ENCODE results near the gene ETFA. TPM values are rescaled to one million over a fixed set of nuclear protein-coding genes. Genes with fewer than 3 reads are reported as not detected.
"Not testable (repeated sequence)": the region's sequence is repeated elsewhere in the genome, so short reads cannot be mapped to it uniquely, and the experiment has no call there.

Gene ETFA
- total RNA-seq, 2 donors from 2014 or later = 68.6 to 82.8 TPM

DNA sequence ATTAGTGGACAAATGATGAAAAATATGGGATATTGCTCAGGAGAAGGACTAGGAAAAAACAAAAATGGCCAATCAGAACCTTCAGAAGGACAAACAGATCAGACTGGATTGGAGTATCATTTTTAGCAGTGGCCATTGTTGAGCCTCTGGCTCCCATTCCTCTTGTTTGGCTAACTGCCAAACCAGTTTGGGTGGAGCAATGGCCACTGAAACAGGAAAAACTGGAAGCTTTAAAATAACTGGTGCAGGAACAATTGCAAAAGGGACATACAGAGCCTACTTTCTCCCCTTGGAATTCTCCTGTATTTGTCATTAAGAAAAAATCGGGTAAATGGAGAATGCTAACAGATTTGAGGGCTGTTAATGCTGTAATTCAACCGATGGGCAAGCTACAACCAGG, 45.5 kb downstream of the ETFA start:
- WGBS = 49% methylated on average over 2 of the region's 2 CpGs
- H3K36me3 ChIP-seq; H3K27me3 ChIP-seq (replicated peaks; ENCODE audit: insufficient read depth); H3K9me3 ChIP-seq; H3K27ac ChIP-seq; intact Hi-C loops (cut with DNase I); H3K4me3 ChIP-seq; DNase-seq (ENCODE audit: low spot score); H3K4me1 ChIP-seq (replicated peaks): not testable (repeated sequence)
- peak; percentile 53 for TF ChIP-seq POLR2AphosphoS5 (IDR thresholded peaks at IDR 0.05)

DNA sequence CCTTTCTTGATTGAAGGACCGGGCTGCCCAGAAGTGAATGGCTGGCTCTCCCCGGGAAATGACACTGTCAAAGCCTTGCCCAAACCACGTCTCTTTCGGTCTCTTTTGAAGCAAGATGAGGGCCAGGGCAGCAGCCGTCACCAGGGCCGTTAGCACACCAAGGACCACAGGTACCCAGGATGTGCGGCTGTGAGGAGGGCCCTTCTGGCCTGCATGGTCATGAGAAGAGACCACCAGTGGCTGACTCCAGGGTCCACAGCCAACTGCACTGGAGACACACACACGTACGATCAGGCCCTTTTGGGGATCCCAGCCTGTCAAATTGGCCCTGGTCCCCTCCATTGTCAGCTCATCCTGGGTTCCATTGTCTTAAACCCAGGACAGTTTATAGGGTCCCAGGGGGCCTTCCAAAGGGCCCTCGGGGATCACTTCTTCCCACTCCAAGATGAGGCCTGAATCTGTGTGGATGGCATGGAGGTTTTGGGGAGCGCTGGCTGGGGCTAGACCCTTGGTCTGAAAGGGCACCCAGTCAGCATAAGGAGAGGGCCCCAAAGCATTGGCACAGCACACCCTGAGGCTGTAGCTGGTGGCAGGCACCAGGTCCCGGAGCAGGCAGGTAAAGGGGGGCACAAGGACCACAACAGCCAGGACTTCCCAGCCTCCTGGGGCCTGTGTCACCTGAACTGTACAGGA, 50.9 kb downstream of the ETFA start:
- no peaks in the 10 kb centered on the region for H3K27me3 ChIP-seq (replicated peaks; ENCODE audit: insufficient read depth)
- no peaks in the 10 kb centered on the region for H3K4me1 ChIP-seq (replicated peaks)
- no peak overlapping the region for H3K27ac ChIP-seq
- H3K9me3 ChIP-seq = no peaks in the 10 kb centered on the region
- TF ChIP-seq POLR2AphosphoS5 (IDR thresholded peaks at IDR 0.05) (no peak), POLR2A (IDR thresholded peaks at IDR 0.05) (no peak)
- TF ChIP-seq, protein P1, sequence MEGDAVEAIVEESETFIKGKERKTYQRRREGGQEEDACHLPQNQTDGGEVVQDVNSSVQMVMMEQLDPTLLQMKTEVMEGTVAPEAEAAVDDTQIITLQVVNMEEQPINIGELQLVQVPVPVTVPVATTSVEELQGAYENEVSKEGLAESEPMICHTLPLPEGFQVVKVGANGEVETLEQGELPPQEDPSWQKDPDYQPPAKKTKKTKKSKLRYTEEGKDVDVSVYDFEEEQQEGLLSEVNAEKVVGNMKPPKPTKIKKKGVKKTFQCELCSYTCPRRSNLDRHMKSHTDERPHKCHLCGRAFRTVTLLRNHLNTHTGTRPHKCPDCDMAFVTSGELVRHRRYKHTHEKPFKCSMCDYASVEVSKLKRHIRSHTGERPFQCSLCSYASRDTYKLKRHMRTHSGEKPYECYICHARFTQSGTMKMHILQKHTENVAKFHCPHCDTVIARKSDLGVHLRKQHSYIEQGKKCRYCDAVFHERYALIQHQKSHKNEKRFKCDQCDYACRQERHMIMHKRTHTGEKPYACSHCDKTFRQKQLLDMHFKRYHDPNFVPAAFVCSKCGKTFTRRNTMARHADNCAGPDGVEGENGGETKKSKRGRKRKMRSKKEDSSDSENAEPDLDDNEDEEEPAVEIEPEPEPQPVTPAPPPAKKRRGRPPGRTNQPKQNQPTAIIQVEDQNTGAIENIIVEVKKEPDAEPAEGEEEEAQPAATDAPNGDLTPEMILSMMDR (IDR thresholded peaks at IDR 0.05) = no peak
- 95% methylated on average over 12 of the region's 12 CpGs for WGBS
- intact Hi-C loops (cut with DNase I) = no loop called here
- DNase-seq (ENCODE audit: low spot score) = no peak
- H3K36me3 ChIP-seq = no peaks in the 10 kb centered on the region
- H3K4me3 ChIP-seq = no peak overlapping the region

DNA sequence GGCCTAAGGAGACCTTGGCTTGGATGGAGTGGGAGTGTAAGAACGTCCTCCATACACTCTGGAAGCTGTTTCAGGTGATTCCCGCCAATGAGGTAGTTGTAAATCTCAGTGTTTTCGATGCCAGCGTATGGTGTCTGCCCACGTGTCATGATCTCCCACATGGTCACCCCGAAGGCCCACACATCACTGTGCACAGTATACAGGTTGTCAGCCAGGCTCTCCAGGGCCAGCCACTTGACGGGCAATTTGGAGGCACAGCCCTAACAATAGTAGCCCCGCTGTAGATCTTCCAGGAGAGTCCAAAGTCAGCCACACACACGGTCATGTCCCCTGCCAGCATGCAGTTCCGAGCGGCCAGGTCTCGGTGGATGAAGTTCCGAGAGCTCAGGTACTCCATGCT, 51.9 kb downstream of the ETFA start:
- Histone ChIP-seq H3K4me3 (no peak overlapping the region), H3K27me3 (replicated peaks; ENCODE audit: insufficient read depth) (no peaks in the 10 kb centered on the region), H3K9me3 (no peaks in the 10 kb centered on the region), H3K4me1 (replicated peaks) (no peaks in the 10 kb centered on the region), H3K27ac (no peak overlapping the region), H3K36me3 (no peaks in the 10 kb centered on the region)
- DNase-seq (ENCODE audit: low spot score) = no peak
- TF ChIP-seq, protein P1 (IDR thresholded peaks at IDR 0.05) = no peak
- TF ChIP-seq POLR2AphosphoS5 (IDR thresholded peaks at IDR 0.05) (no peak), POLR2A (IDR thresholded peaks at IDR 0.05) (no peak)
- intact Hi-C loops (cut with DNase I) = no loop called here
- 89% methylated on average over 13 of the region's 13 CpGs for WGBS

DNA sequence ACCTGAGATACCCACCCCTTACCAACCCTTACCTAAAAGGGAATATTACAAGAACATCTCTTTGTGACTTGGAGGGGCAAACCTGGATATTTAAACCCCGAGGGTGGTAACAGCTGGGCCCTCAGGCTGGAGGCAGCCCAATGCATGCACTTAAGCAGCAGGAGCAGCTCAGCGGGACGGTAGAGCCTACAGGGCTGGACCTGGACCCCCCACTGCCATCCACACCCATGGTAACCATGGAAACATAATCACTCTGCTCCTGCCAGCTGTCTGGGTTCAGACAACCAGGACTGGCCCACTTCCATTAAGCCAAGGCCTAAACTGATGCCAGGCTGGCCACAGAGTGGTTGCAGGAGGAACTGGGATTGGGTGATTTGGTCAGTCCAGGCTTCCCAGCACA, 52.8 kb downstream of the ETFA start:
- TF ChIP-seq, protein P1 (IDR thresholded peaks at IDR 0.05) = no peak
- TF ChIP-seq POLR2A (IDR thresholded peaks at IDR 0.05) (no peak), POLR2AphosphoS5 (IDR thresholded peaks at IDR 0.05) (no peak)
- H3K27ac ChIP-seq = no peak overlapping the region
- no peaks in the 10 kb centered on the region for H3K9me3 ChIP-seq
- no peak overlapping the region for H3K4me3 ChIP-seq
- WGBS = 94% methylated on average over 3 of the region's 3 CpGs
- DNase-seq (ENCODE audit: low spot score) = no peak
- no peaks in the 10 kb centered on the region for H3K27me3 ChIP-seq (replicated peaks; ENCODE audit: insufficient read depth)
- intact Hi-C loops (cut with DNase I) = no loop called here
- H3K4me1 ChIP-seq (replicated peaks) = no peaks in the 10 kb centered on the region
- H3K36me3 ChIP-seq = no peaks in the 10 kb centered on the region

DNA sequence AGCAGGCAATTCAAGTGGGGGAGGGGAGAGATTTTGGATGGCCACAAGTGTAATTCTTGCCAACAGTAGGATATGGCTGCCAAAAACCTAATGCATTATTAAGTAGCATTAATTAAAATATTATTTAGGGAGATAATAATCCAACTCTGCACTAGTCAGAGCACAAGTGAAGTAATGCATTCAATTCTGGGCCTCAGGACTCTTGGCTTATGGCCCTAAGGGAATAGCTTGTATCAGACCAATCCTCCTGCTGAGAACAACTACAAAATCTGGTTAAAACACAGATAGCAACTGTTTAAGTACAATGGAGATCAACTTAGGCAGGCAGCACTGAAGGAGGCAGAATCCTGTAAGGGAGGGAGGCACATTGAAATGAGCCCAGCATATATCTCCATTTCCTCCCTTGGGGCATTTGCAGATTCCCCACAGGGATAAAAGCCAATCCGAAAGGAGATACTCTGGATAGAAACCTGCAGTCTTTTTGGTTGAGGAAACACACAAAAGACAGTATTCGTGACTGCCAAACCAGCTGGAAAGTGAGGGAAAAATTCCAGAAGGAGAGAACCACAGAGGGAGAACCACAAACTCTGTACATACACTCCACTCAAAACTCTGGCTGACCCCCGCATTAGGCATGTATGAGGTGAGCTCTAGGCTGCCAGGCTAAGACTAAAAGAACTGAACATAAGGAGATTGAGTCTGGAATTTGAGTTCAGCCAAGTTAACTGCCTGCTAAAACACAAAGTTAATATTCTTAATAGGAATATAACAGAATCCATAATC, 57.4 kb downstream of the ETFA start:
- H3K4me1 ChIP-seq (replicated peaks) = no peaks in the 10 kb centered on the region
- DNase-seq (ENCODE audit: low spot score) = no peak
- TF ChIP-seq, protein P1 (IDR thresholded peaks at IDR 0.05) = no peak
- no peak for TF ChIP-seq POLR2AphosphoS5 (IDR thresholded peaks at IDR 0.05)
- TF ChIP-seq POLR2A (IDR thresholded peaks at IDR 0.05) = no peak
- no peaks in the 10 kb centered on the region for H3K9me3 ChIP-seq
- intact Hi-C loops (cut with DNase I) = no loop called here
- WGBS = 94% methylated on average over 3 of the region's 3 CpGs
- H3K4me3 ChIP-seq = no peak overlapping the region
- no peaks in the 10 kb centered on the region for H3K36me3 ChIP-seq
- H3K27ac ChIP-seq = no peak overlapping the region
- H3K27me3 ChIP-seq (replicated peaks; ENCODE audit: insufficient read depth) = no peaks in the 10 kb centered on the region

All from prostate gland (tissue), 2 donors.